Fibroblast of lung (primary cell): ENCODE data around the gene DESI1. TPM values are rescaled to one million over a fixed set of nuclear protein-coding genes. Genes with fewer than 3 reads are reported as not detected.

Experiments
- DNase-seq, 2 donors: peaks; one replicate each; pipeline versions ENCODE4 v3.0.0 to v3.0.0-alpha.2; 2010; ENCODE audit warnings: low read depth in 2 of 2
- H2AFZ ChIP-seq: 2 replicates; pipeline ENCODE4 v1.5.1; 2012; ENCODE audit warnings: low read length, control low read depth, inconsistent platforms
- H3K27ac ChIP-seq: 2 replicates; pipeline ENCODE4 v1.5.1; 2011; ENCODE audit warnings: low read length, control low read depth; ENCODE audit not compliant: insufficient read depth
- H3K27me3 ChIP-seq: 2 replicates; pipeline ENCODE4 v1.5.1; 2011; ENCODE audit warnings: mild to moderate bottlenecking, low read length; ENCODE audit not compliant: control insufficient read depth, insufficient read depth
- H3K36me3 ChIP-seq: 2 replicates; pipeline ENCODE4 v1.5.1; 2011; ENCODE audit warnings: low read length; ENCODE audit not compliant: control insufficient read depth, insufficient read depth
- H3K4me1 ChIP-seq: 2 replicates; pipeline ENCODE4 v1.5.1; 2011; ENCODE audit warnings: low read length; ENCODE audit not compliant: control insufficient read depth, insufficient read depth; ENCODE audit errors: extremely low read depth
- H3K4me2 ChIP-seq: 2 replicates; pipeline ENCODE4 v1.5.1; 2011; ENCODE audit warnings: low read length, control low read depth; ENCODE audit not compliant: insufficient read depth; ENCODE audit errors: extremely low read depth
- H3K4me3 ChIP-seq, 4 experiments: fragments of 200-600 bp in 1 of 4; sonication (generic) in 1 of 4; replicated peaks in 1 of 4; 2 replicates each; pipeline ENCODE4 v1.5.1; 2011 to 2016; ENCODE audit warnings: low read length in 4 of 4, low read depth in 3 of 4, mild to moderate bottlenecking in 3 of 4, control low read depth in 2 of 4, inconsistent platforms in 1 of 4, mixed read lengths in 1 of 4; ENCODE audit not compliant: insufficient read depth in 1 of 4; ENCODE audit errors: control extremely low read depth in 1 of 4
- H3K79me2 ChIP-seq: 2 replicates; pipeline ENCODE4 v1.5.1; 2012; ENCODE audit warnings: mild to moderate bottlenecking, low read length, inconsistent platforms; ENCODE audit not compliant: control insufficient read depth, insufficient read depth
- H3K9ac ChIP-seq: 2 replicates; pipeline ENCODE4 v1.5.1; 2011; ENCODE audit warnings: mild to moderate bottlenecking, low read length, control low read depth; ENCODE audit not compliant: insufficient read depth
- H3K9me3 ChIP-seq: 2 replicates; pipeline ENCODE4 v1.5.1; 2012; ENCODE audit warnings: low read depth, low read length; ENCODE audit not compliant: control insufficient read depth, insufficient read depth
- H4K20me1 ChIP-seq: 2 replicates; pipeline ENCODE4 v1.5.1; 2011; ENCODE audit warnings: low read length; ENCODE audit not compliant: control insufficient read depth, insufficient read depth; ENCODE audit errors: extremely low read depth
- CTCF ChIP-seq, 2 donors: IDR thresholded peaks in 1 of 2; conservative IDR thresholded peaks in 1 of 2; 1 replicate in 1 of 2; 2 replicates in 1 of 2; pipeline ENCODE4 v1.5.1; 2011 to 2012; ENCODE audit warnings: low read length in 2 of 2, control low read depth in 1 of 2, inconsistent platforms in 1 of 2, low read depth in 1 of 2, mild to moderate bottlenecking in 1 of 2
- EZH2 ChIP-seq: IDR thresholded peaks from 2 replicates; pipeline ENCODE4 v1.5.1; 2012; ENCODE audit warnings: low read length, control low read depth, mild to moderate bottlenecking; ENCODE audit errors: missing control alignments
- polyA plus RNA-seq, 2 donors: library from polyadenylated mRNA; depleted of rRNA in 1 of 2; stranded (reverse) in 1 of 2; unstranded in 1 of 2; fragments of >200 nt; gene quantifications; 2 replicates each; pipeline ENCODE4 v1.2.1, GENCODE V29; 2011 to 2012; ENCODE audit warnings: missing spikeins in 1 of 2
- total RNA-seq: library from RNA; depleted of rRNA; stranded (reverse); fragments of >200 nt; gene quantifications from 2 replicates; pipeline ENCODE4 v1.2.1, GENCODE V29; 2014

Gene DESI1
- total and polyA plus RNA-seq, 2 donors (not counting 1 experiment from before 2014, with no cell fraction given), result 11.9 to 22.4 TPM

GRCh38 chr22:41647771-41648170, 26.9 kb upstream of the DESI1 start:
- no peaks in the 10 kb centered on the region for H3K27me3 ChIP-seq
- no peak overlapping the region for H2AFZ ChIP-seq
- no peak overlapping the region for H3K4me2 ChIP-seq
- peaks cover 18% of the 10 kb centered on the region for H3K36me3 ChIP-seq
- H3K9me3 ChIP-seq, result no peaks in the 10 kb centered on the region
- no peaks in the 10 kb centered on the region for H3K4me1 ChIP-seq
- H3K27ac ChIP-seq, result no peak overlapping the region
- TF ChIP-seq CTCF (conservative IDR thresholded peaks at IDR 0.05 in 1 of 2, IDR thresholded peaks at IDR 0.05 in 1 of 2; ENCODE audit: low read depth in 1 of 2, low read length in 2 of 2) (no peak), EZH2 (no peak)
- no peaks in the 10 kb centered on the region for H4K20me1 ChIP-seq
- H3K4me3 ChIP-seq, result no peak overlapping the region
- no peak for DNase-seq
- peaks cover 2% of the 10 kb centered on the region for H3K79me2 ChIP-seq
- H3K9ac ChIP-seq, result no peak overlapping the region

GRCh38 chr22:41642331-41643110, 21.7 kb upstream of the DESI1 start:
- Histone ChIP-seq H3K9me3 (no peaks in the 10 kb centered on the region), H3K27ac (no peak overlapping the region), H3K36me3 (peaks cover 11% of the 10 kb centered on the region), H3K27me3 (no peaks in the 10 kb centered on the region), H3K4me1 (no peaks in the 10 kb centered on the region), H3K4me2 (no peak overlapping the region), H4K20me1 (no peaks in the 10 kb centered on the region), H3K9ac (no peak overlapping the region), H3K4me3 (no peak overlapping the region), H2AFZ (no peak overlapping the region), H3K79me2 (peaks cover 6% of the 10 kb centered on the region)
- peak in 1 of 2 donors; percentile 35 for DNase-seq
- TF ChIP-seq EZH2 (no peak), CTCF (conservative IDR thresholded peaks at IDR 0.05 in 1 of 2, IDR thresholded peaks at IDR 0.05 in 1 of 2; ENCODE audit: low read depth in 1 of 2, low read length in 2 of 2) (no peak)

- H3K27me3 ChIP-seq, result no peaks in the 10 kb centered on the region
- no peaks in the 10 kb centered on the region for H4K20me1 ChIP-seq
- no peaks in the 10 kb centered on the region for H3K9me3 ChIP-seq
- no peak overlapping the region for H2AFZ ChIP-seq
- H3K36me3 ChIP-seq, result peaks cover 12% of the 10 kb centered on the region
- H3K79me2 ChIP-seq, result peaks cover 6% of the 10 kb centered on the region
- H3K4me3 ChIP-seq, result no peak overlapping the region
- H3K27ac ChIP-seq, result no peak overlapping the region
- no peak overlapping the region for H3K4me2 ChIP-seq
- H3K4me1 ChIP-seq, result no peaks in the 10 kb centered on the region
- TF ChIP-seq EZH2, result no peak
- no peak for DNase-seq
- H3K9ac ChIP-seq, result no peak overlapping the region
These were observed 21.0 kb upstream of the DESI1 start for GRCh38 chr22:41641854-41642253.
